Stimulated activated CD4-positive, alpha-beta T cell treated with anti-CD3 and anti-CD28 coated beads, Interleukin-15, amount 100 ng/mL, for 48 hours (primary cell): ENCODE results near the gene NKX6-2.
"Not testable (repeated sequence)": the region's sequence is repeated elsewhere in the genome, so short reads cannot be mapped to it uniquely, and the experiment has no call there.

ENCODE experiments used
- DNase-seq, 2 donors: peaks; one replicate each; pipeline ENCODE4 v3.0.0-alpha.2; 2020; ENCODE audit warnings: low read depth in 2 of 2

Gene NKX6-2

DNA sequence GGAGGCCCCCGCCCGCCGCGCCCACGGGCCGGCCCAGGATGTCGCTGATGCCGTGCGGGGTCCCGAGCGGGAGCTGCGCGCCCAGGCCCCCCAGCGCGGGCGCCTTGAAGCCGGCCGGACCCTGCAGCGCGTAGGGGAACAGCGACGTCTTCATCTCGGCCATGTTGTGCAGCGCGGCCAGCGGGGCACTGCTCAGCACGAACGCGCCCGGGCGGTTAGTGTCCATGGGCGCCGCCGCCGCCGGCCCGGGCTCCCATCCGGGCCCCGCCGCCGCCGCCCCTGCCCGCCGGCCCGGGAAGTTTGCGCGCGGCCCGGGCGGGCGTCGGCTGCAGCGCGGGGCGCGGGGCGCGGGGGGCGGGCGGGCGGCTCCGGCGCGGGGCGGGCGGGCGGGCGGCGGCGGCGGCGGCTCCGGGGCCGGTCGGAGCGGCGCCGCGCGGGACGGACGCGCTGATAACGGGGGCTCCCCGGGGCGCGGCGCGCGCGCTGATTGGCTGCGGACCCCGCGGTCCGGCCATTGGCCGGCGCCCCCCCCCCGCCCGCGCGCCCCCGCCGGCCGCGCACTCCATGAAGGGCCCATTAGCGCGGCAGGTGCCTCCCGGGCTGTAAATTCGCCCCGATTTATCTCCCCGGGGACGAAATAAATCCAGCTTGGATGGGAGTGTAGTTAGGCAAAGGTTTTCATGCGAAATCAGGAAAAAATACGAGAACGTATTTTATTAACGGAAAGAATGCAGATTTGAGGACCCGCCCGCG lies at the start of gene NKX6-2:
NKX6-2 (minus strand) TSS at position 425 of the 753 bp plus-strand sequence; CDS start at position 226, 199 bp downstream.
- no peak for DNase-seq

DNA sequence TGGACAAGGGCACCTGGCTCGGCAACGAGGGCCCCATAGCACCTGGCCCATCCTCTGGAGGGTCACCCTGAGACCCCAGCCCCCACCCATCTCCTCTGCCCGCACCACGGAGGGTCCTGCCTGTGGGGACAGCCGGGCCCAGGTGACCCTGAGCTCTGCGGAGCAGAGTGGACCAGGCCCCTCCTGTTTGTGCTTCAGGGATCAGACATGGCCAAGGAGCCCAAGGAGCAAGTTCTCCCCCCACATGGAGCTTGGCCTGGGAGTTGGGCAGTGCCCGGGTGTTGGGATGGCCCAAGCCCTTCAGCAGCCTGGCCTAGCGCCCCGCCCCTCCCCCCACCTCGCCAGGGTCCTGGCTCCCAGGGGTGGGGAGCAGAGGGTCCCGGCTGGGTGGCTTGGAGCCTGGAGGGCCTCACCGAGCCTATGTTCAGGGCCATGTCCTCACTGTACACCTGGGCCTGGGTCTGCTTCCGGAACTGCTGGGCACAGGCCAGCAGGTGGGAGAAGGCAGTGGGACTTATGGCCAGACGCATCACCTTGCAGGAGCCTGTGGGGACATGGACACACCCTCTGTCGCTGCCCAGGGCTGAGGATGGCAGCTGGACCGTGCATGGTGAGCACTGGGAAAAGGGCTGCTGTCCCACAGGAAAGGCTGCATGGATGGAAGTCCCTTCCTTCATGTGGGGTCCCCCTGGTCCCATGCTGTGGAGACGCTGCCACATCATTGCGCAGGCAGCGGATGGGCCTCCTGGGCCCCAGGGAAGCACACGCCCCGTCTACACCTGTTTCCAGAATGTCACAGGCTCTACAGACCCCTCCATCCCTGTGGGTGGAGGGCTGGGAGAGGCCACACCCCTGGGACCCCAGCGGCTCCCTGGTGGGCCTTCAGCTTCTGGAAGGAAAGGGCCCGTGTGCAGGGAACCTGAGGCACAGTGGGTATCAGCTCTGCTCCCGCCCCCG lies 49.2 kb upstream of the NKX6-2 start:
- no peak for DNase-seq

DNA sequence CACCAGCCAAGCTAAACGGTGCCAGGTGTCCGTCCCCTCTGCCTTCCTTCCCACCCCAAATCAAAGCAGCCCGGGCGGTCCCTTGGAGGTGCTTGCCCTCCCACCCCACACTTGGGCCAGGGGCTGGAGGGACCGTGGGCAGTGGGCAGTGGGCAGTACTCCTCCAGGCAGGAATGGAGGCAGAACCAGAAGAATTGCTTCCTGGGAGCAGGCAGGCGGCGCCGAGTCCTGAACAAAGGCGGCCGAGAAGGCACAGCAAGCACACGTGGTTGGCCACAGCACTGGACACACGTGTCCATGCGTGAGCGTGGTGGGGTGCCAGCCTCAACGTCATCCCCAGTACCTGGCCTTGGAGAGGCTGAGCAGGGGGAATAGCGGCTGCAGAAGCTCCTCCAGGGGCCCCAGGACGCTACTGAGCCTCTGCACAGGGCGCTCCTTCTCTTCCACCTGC lies 48.4 kb upstream of the NKX6-2 start:
- DNase-seq, result no peak

DNA sequence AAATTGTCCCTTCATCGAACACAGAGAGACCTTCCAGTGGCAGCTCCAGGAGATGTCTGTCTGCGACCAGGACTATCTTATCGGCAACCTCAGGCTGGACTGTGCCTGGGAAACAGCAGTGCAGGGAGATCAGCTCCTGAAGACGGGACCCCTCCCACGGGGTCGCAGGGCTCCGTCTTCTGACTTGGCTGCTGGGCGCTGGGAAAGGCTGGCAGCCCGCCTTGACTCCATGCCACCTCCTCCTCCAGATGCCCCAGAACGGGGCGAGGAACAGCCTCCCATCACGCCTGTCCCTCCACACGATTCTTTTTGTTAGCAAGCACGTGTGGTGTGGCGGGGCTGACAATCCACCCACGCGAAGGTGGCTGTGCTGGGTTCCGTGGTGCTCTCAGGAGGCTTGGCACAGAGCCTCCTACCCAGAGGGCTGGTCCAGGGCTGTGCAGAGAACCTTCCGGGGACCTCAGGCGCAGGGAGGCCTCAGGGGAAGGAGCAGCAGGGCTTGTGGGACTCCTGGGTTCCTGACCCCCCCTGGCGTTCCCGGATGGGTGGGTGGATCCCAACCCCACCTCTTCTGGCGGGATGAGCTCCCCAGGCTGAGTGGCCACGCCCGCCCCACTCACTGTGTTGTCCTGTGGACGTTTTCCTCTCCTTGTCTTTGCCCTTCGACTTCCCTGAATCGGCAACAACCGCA lies 47.6 kb upstream of the NKX6-2 start:
- no peak for DNase-seq

- DNase-seq, result no peak
Measured at GRCh38 chr10:132832186-132832969, 46.4 kb upstream of the NKX6-2 start.

- DNase-seq, result no peak
Measured at GRCh38 chr10:132829403-132829802, 43.5 kb upstream of the NKX6-2 start.

GRCh38 chr10:132828681-132829080 lies 42.7 kb upstream of the NKX6-2 start:
- no peak for DNase-seq

- no peak for DNase-seq
Measured at GRCh38 chr10:132827861-132828539, 42.1 kb upstream of the NKX6-2 start.

DNA sequence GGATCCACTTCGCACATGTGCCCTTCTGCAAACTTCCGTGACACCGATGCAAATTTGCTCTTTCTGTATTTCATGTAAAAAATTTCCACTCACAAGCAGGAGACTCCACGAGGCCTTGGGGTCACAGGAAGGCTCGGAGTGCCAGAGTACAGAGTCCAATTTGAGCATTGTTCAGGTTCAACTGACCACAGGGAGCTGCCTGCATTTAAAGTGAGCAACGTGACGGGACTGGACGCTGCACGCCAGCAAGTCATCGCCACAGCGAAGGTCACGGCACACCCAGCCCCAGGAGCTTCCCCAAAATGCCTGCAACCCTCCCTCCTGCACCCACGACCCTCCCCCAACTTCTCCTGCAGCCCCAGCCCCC lies 41.5 kb upstream of the NKX6-2 start:
- no peak for DNase-seq

DNA sequence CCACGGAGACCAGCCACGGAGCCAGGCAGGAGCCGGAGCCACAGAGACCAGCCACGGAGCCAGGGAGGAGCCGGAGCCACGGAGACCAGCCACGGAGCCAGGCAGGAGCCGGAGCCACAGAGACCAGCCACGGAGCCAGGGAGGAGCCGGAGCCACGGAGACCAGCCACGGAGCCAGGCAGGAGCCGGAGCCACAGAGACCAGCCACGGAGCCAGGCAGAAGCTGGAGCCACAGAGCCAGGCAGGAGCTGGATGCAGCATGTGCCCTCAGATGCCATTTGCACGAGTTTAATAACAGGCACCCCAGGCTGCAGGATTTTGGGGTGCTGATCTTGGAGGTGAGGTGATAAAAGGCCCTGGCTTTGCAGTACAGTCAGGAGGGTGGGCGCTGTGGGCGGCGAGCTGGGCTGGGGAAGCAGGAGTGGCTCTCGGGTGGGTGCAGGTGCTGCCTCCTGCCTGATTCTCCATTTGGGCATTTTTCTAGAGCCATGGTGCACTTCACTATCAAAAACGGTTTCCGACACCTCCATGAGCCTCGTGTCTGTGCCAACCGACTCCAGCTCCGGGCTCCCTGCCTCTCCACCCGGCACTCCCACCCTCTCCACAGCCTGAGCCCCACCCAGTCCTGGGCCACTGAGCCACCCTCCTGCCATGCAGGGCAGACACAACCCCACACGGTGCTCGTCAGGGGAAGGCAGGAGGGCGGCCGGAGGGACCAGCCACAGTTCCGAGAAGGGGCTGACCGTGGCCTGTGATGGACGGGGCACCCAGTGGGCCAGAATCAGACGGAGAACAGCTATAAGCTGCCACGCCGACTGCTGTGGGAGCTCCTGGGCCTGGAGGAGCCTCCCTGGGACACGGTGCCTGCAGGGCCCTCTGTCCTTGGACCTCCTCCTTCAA lies 40.8 kb upstream of the NKX6-2 start:
- no peak for DNase-seq

GRCh38 chr10:132825783-132826523 lies 40.0 kb upstream of the NKX6-2 start:
- not testable (repeated sequence) for DNase-seq

GRCh38 chr10:132820056-132820455 lies 34.1 kb upstream of the NKX6-2 start:
- DNase-seq, result no peak

DNA sequence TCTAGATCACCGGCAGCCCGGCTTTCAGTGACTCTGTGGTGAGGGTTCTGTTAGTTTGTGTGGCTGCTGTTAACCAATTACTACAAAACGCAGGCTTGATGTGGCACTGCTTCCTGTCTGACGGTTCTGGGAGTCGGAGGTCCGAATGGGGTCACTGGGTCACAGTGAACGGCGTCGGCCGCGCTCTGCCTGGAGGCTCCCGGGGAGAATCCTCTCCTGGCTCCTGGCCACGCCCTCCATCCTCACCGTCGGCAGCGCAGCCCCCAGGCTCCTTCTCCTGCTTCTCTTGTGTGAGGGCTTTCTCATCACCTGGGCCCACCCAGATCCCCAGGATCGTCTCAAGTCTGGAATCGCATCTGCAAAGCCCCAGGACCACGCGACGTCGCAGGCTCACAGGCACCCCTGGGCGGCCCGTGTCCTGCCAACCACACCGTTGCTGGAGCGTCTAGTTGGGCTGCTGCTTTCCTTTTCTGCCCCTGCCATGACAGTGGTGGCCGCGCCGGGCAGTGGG lies 31.8 kb upstream of the NKX6-2 start:
- DNase-seq, result no peak

- DNase-seq, result no peak
Measured at GRCh38 chr10:132816718-132817117, 30.8 kb upstream of the NKX6-2 start.

DNA sequence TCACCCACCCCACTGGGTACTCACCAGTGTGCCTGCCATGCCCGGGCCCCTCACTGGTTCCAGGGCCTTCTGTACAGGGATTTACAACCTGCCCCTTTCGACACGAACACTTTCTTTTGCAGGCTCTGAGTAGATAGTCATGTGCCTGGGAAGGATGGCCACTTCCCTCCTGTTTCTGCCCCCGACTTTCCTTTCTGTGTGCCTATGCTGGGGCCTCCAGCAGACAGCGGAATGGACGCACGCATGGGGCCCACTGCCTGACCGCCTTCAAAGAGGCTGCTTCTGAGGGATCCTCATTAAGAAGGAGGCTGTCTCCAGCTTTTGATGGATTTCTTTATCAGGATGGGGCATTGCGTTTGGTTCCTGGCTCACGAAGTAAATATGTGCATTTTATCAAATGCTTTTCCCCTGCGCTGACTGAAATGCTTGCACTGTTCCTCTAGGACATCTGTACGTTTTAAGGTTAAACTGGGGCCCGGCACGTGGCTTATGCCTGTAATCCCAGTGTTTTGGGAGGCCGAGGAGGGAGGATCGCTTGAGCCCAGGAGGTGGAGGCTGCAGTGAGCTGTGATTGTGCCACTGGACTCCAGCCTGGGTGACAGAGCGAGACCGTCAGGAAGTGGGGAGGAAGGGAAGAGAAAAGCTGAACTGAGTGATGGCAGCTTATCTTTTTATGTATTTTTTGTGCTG lies 29.4 kb upstream of the NKX6-2 start:
- DNase-seq, result no peak

- DNase-seq, result no peak
Measured at GRCh38 chr10:132814469-132814856, 28.5 kb upstream of the NKX6-2 start.

- no peak for DNase-seq
Measured at GRCh38 chr10:132813560-132814468, 27.9 kb upstream of the NKX6-2 start.
